ENCODE data around the gene MCTP1. TPM values are rescaled to one million over a fixed set of nuclear protein-coding genes. Genes with fewer than 3 reads are reported as not detected.

MCTP1 gene
- total and polyA plus RNA-seq, 2 of the 13 experiments (the other 11 are each of a cell fraction or from before 2014, with no cell fraction given): 0.15 to 0.48 TPM

GRCh38 chr5:94747371-94747770 lies 537.5 kb downstream of the MCTP1 start:
- no peaks in the 10 kb centered on the region for H3K9me3 ChIP-seq (ENCODE audit: low read length)
- in situ Hi-C loops (cut with HindIII; ENCODE audit: extremely low pct_ligation_motif_present, low pct_unique_long_range_greater_than_20kb) (no loop called here), intact Hi-C loops (cut with micrococcal nuclease; ENCODE audit: unreplicated experiment) (no loop called here)
- CTCF ChIA-PET (ENCODE audit: low intra/inter-chr PET ratio, low total read pairs): no interaction called here
- H3K4me3 ChIP-seq (replicated peaks in 1 of 3; ENCODE audit: insufficient read depth in 1 of 3, low read depth in 2 of 3, low read length in 3 of 3): no peak overlapping the region
- ATAC-seq (no peak), DNase-seq (ENCODE audit: low spot score) (no peak), FAIRE-seq (no peak)
- no peaks in the 10 kb centered on the region for H3K27me3 ChIP-seq (ENCODE audit: control insufficient read depth in 1 of 2, insufficient read depth in 2 of 2, low read length in 2 of 2)
- H3K9ac ChIP-seq (ENCODE audit: insufficient read depth, low read depth, low read length): no peak overlapping the region
- H3K4me2 ChIP-seq (ENCODE audit: low read depth, low read length): no peak overlapping the region
- no peak for TF ChIP-seq LRRFIP1 (CRISPR knock-in tag; conservative IDR thresholded peaks at IDR 0.05)
- peak; percentile 47 for TF ChIP-seq ZBTB40 (IDR thresholded peaks at IDR 0.05)
- peak; percentile 81; the same call in 1 of the 2 replicates for TF ChIP-seq ZBTB40 (CRISPR knock-in tag; IDR thresholded peaks at IDR 0.05)
- H2AFZ ChIP-seq (ENCODE audit: low read length): no peak overlapping the region
- H3K27ac ChIP-seq (ENCODE audit: extremely low read length, insufficient read depth, low read length): no peak overlapping the region
- no peaks in the 10 kb centered on the region for H3K36me3 ChIP-seq (replicated peaks in 1 of 2; ENCODE audit: control insufficient read depth in 1 of 2, insufficient read depth in 2 of 2, low read length in 2 of 2)
- BruUV-seq (replicated peaks): no TSS peak
- H4K20me1 ChIP-seq (ENCODE audit: insufficient read depth, low read length): no peaks in the 10 kb centered on the region
- H3K4me1 ChIP-seq (ENCODE audit: insufficient read depth, low read length): no peaks in the 10 kb centered on the region
- no peaks in the 10 kb centered on the region for H3K79me2 ChIP-seq (ENCODE audit: insufficient read depth, low read length)
- WGBS (ENCODE audit: low lambda C conversion rate): 22% methylated on average over 4 of the region's 4 CpGs
- POLR2A ChIA-PET: no interaction called here
